ENCODE measurements around the gene AGXT. TPM values are rescaled to one million over a fixed set of nuclear protein-coding genes. Genes with fewer than 3 reads are reported as not detected.

Gene AGXT
- total and polyA plus RNA-seq, 4 donors = 254 to 1,572 (median 1,428) TPM

DNA sequence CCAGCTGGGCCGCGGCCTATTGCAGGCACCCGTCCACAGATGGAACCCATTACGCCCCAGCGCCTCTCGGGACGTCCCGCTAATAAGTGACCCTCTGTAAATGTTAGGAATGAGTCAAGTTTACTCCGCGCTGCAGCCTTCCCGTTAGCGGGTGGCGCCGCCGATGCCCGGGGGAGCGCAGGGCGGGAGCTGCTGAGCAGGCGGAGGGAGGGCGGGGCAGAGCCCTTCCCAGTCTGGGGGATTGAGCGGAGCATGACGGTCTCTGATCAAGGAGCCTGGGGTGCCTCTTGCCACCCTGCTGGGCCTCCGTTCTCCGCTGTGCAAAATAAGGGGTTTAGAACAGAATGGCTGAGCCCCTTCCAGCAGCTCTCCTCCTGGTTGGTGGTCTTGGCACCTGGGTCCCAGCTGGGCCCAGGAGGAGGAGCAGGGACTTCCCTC is 48.0 kb downstream of the AGXT start:
- Histone ChIP-seq H3K9me3 (ENCODE audit: control insufficient read depth in 4 of 4, low read length in 3 of 4) (no peaks in the 10 kb centered on the region), H3K36me3 (ENCODE audit: control insufficient read depth in 4 of 4, insufficient read depth in 3 of 4, low read depth in 1 of 4, low read length in 3 of 4) (no peaks in the 10 kb centered on the region), H3K27me3 (ENCODE audit: control insufficient read depth in 4 of 4, insufficient read depth in 4 of 4, low read length in 3 of 4) (no peaks in the 10 kb centered on the region), H3K4me1 (ENCODE audit: control insufficient read depth in 4 of 4, insufficient read depth in 4 of 4, low read length in 3 of 4) (peaks cover 0 to 17% (median 5%) of the 10 kb centered on the region in 4 donors), H3K9ac (ENCODE audit: low read depth in 1 of 2, low read length in 2 of 2) (no peak overlapping the region), H3K27ac (ENCODE audit: low read depth in 1 of 2, low read length in 2 of 2) (no peak overlapping the region), H3K4me3 (ENCODE audit: low read depth in 1 of 3, low read length in 3 of 3) (no peak overlapping the region)
- 45% methylated on average over 24 of the region's 24 CpGs for WGBS
- TF ChIP-seq, protein P1, sequence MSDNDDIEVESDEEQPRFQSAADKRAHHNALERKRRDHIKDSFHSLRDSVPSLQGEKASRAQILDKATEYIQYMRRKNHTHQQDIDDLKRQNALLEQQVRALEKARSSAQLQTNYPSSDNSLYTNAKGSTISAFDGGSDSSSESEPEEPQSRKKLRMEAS (IDR thresholded peaks at IDR 0.05) = no peak
- no peak for TF ChIP-seq YY1 (IDR thresholded peaks at IDR 0.05)
- TF ChIP-seq TAF1 (conservative IDR thresholded peaks at IDR 0.05) = no peak
- TF ChIP-seq SP1 (IDR thresholded peaks at IDR 0.05) = no peak
- TF ChIP-seq HNF4A (conservative IDR thresholded peaks at IDR 0.05) = no peak
- no peak for TF ChIP-seq FOXA1 (IDR thresholded peaks at IDR 0.05)
- TF ChIP-seq, protein P2, sequence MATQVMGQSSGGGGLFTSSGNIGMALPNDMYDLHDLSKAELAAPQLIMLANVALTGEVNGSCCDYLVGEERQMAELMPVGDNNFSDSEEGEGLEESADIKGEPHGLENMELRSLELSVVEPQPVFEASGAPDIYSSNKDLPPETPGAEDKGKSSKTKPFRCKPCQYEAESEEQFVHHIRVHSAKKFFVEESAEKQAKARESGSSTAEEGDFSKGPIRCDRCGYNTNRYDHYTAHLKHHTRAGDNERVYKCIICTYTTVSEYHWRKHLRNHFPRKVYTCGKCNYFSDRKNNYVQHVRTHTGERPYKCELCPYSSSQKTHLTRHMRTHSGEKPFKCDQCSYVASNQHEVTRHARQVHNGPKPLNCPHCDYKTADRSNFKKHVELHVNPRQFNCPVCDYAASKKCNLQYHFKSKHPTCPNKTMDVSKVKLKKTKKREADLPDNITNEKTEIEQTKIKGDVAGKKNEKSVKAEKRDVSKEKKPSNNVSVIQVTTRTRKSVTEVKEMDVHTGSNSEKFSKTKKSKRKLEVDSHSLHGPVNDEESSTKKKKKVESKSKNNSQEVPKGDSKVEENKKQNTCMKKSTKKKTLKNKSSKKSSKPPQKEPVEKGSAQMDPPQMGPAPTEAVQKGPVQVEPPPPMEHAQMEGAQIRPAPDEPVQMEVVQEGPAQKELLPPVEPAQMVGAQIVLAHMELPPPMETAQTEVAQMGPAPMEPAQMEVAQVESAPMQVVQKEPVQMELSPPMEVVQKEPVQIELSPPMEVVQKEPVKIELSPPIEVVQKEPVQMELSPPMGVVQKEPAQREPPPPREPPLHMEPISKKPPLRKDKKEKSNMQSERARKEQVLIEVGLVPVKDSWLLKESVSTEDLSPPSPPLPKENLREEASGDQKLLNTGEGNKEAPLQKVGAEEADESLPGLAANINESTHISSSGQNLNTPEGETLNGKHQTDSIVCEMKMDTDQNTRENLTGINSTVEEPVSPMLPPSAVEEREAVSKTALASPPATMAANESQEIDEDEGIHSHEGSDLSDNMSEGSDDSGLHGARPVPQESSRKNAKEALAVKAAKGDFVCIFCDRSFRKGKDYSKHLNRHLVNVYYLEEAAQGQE (IDR thresholded peaks at IDR 0.05) = no peak
- TF ChIP-seq, protein P3, sequence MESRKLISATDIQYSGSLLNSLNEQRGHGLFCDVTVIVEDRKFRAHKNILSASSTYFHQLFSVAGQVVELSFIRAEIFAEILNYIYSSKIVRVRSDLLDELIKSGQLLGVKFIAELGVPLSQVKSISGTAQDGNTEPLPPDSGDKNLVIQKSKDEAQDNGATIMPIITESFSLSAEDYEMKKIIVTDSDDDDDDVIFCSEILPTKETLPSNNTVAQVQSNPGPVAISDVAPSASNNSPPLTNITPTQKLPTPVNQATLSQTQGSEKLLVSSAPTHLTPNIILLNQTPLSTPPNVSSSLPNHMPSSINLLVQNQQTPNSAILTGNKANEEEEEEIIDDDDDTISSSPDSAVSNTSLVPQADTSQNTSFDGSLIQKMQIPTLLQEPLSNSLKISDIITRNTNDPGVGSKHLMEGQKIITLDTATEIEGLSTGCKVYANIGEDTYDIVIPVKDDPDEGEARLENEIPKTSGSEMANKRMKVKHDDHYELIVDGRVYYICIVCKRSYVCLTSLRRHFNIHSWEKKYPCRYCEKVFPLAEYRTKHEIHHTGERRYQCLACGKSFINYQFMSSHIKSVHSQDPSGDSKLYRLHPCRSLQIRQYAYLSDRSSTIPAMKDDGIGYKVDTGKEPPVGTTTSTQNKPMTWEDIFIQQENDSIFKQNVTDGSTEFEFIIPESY (IDR thresholded peaks at IDR 0.05) = no peak
- TF ChIP-seq, protein P4, sequence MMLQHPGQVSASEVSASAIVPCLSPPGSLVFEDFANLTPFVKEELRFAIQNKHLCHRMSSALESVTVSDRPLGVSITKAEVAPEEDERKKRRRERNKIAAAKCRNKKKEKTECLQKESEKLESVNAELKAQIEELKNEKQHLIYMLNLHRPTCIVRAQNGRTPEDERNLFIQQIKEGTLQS (IDR thresholded peaks at IDR 0.05) = no peak
- no peak for TF ChIP-seq FOXA2 (IDR thresholded peaks at IDR 0.05)
- no peak for TF ChIP-seq RXRA (IDR thresholded peaks at IDR 0.05)
- TF ChIP-seq JUND (IDR thresholded peaks at IDR 0.05) = no peak
- TF ChIP-seq RAD21 (IDR thresholded peaks at IDR 0.05) = no peak
- TF ChIP-seq HNF4G (IDR thresholded peaks at IDR 0.05) = no peak
- TF ChIP-seq GABPA (IDR thresholded peaks at IDR 0.05 in 1 of 2, conservative IDR thresholded peaks at IDR 0.05 in 1 of 2) = no peak
- TF ChIP-seq EGR1 (IDR thresholded peaks at IDR 0.05; ENCODE audit: low read depth in 2 of 2) = no peak
- no peak for DNase-seq (ENCODE audit: low spot score)

DNA sequence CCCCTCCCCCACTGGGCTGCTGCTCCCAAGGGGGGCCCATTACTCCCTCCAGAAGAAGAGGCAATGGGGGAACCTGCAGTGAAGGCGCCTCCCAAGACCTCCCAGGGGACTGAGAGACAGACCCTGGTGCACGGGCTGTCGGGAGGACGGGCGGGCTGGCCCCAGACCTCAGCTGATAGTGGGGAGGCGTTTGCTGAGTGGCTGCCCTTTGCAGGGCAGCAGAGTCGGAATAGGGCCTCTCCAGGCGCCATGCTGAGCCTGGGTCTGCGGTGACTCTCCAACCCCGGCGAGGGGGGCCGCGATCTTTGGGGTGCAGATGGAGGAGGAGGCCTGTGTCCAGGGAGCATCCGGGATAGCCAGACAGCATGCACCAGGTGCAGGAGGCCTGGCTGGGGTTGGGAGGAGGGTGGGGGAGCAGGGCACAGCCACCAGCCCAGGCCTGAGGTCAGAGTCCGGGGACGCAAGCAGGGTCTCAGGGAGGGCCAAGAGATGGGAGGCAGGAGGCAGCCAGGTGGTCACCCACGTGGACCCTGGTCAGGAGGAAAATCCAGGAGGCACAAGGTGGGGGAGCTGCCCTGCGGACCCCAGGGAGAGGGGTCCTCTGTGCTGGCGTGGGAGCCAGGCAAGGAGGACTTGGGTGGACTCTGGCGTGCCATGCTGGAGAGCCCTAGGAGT is 48.5 kb downstream of the AGXT start:
- H3K9me3 ChIP-seq (ENCODE audit: control insufficient read depth in 4 of 4, low read length in 3 of 4) = no peaks in the 10 kb centered on the region
- no peaks in the 10 kb centered on the region for H3K27me3 ChIP-seq (ENCODE audit: control insufficient read depth in 4 of 4, insufficient read depth in 4 of 4, low read length in 3 of 4)
- H3K9ac ChIP-seq (ENCODE audit: low read depth in 1 of 2, low read length in 2 of 2) = no peak overlapping the region
- WGBS = 93% methylated on average over 20 of the region's 20 CpGs
- TF ChIP-seq YY1 (IDR thresholded peaks at IDR 0.05) = no peak
- TF ChIP-seq, protein P1 (IDR thresholded peaks at IDR 0.05) = no peak
- TF ChIP-seq, protein P5, sequence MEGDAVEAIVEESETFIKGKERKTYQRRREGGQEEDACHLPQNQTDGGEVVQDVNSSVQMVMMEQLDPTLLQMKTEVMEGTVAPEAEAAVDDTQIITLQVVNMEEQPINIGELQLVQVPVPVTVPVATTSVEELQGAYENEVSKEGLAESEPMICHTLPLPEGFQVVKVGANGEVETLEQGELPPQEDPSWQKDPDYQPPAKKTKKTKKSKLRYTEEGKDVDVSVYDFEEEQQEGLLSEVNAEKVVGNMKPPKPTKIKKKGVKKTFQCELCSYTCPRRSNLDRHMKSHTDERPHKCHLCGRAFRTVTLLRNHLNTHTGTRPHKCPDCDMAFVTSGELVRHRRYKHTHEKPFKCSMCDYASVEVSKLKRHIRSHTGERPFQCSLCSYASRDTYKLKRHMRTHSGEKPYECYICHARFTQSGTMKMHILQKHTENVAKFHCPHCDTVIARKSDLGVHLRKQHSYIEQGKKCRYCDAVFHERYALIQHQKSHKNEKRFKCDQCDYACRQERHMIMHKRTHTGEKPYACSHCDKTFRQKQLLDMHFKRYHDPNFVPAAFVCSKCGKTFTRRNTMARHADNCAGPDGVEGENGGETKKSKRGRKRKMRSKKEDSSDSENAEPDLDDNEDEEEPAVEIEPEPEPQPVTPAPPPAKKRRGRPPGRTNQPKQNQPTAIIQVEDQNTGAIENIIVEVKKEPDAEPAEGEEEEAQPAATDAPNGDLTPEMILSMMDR (IDR thresholded peaks at IDR 0.05; ENCODE audit: low read depth, low read length, missing input control) = no peak
- TF ChIP-seq JUND (IDR thresholded peaks at IDR 0.05) = no peak
- H3K27ac ChIP-seq (ENCODE audit: low read depth in 1 of 2, low read length in 2 of 2) = no peak overlapping the region
- DNase-seq (ENCODE audit: low spot score) = no peak
- no peaks in the 10 kb centered on the region for H3K36me3 ChIP-seq (ENCODE audit: control insufficient read depth in 4 of 4, insufficient read depth in 3 of 4, low read depth in 1 of 4, low read length in 3 of 4)
- peaks cover 0 to 14% (median 4%) of the 10 kb centered on the region in 4 donors for H3K4me1 ChIP-seq (ENCODE audit: control insufficient read depth in 4 of 4, insufficient read depth in 4 of 4, low read length in 3 of 4)
- no peak overlapping the region for H3K4me3 ChIP-seq (ENCODE audit: low read depth in 1 of 3, low read length in 3 of 3)
